Stimulated activated CD4-positive, alpha-beta T cell treated with anti-CD3 and anti-CD28 coated beads, Interleukin-15, amount 100 ng/mL, for 48 hours (primary cell): Measurements from ENCODE around the gene ARHGAP29.

Experiments used
- DNase-seq, 2 donors: peaks; one replicate each; pipeline ENCODE4 v3.0.0-alpha.2; 2020; ENCODE audit warnings: low read depth in 2 of 2

ARHGAP29 gene

DNA sequence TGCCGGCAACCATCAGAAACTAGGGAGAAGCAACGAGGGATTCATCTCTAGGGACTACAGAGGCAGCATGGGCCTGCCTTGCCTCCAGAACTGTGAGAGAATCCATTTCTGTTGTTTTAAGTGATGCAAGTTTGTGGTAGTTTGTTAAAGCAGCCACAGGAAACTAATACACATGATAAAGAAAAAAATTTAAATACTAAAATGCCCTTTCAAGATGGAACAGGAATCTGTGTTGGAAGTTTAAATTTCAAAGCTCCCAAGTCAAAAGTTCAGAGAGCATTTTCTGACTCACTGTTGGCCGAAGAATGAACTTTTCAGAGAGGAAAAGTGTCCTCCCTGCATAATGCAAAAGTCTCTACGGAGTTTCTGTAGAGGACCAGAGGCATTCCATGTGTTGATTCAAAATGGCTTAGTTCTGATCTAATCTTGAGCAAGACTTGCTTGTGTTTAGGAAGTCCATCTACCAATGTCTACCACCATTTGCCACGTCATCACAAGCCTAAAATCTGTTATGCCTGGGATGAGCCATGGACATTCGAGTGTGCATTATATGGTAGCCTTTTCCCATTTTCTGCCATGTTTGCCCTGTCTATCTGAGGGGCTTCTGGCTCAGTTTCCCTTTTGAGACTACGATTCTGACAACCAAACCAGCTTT lies 22.4 kb upstream of the ARHGAP29 start:
- DNase-seq: no peak

DNA sequence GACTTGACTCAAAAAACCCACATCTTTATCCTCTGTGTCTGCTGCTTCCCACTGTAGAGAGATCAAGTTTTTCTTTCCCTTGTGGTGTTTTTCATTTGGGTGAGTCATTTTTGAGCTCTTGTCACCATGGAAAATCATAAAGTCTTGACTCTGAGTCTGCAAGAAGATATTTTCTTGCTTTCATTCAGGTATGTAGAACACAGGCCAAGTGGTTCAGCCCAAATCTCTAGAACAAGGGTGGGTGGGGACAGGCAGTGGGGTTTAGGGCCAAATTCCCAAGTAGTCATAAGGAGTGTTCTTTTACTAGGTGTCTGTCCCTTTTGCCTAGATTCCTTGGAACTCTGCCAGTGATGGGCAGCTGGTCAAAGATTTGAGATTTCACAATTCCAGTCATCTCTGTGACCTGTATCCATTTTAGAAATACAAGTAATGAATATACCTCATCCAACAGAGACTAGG lies 21.5 kb upstream of the ARHGAP29 start:
- DNase-seq: no peak

DNA sequence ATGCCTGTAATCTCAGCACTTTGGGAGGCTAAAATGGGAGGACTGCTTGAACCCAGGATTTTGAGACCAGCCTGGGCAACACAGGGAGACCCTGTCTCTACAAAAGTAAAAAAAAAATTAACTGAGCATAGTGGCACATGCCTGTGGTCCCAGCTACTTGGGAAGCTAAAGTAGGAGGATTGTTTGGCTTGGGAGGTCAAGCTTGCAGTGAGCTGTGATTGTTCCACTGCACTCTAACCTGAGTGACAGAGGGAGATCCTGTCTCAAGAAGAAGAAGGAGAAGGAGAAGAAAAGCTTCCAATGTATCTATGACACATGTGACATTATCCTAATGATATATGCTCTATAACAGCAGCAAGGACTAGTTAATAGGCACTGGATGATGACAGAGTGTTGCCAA lies 20.1 kb upstream of the ARHGAP29 start:
- DNase-seq: no peak

DNA sequence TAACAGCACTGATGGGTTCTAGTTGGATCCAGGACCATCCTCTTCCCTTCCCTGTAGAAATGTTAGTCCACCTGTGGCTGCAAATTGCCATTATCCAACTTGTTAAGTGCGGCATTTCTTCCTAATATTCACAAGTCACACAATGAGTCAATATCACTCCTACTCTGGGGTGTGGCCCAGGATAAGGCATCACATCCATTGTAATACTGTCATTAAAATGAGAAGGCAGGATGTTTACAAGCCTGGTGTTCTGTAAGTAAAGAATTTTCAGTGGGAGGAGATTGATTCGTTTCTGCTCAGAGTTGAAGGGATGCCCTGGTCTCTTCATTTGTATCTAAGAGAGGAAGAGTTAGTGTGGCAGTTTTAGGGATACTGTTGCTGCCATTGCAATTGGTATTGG lies 18.1 kb upstream of the ARHGAP29 start:
- no peak for DNase-seq

DNA sequence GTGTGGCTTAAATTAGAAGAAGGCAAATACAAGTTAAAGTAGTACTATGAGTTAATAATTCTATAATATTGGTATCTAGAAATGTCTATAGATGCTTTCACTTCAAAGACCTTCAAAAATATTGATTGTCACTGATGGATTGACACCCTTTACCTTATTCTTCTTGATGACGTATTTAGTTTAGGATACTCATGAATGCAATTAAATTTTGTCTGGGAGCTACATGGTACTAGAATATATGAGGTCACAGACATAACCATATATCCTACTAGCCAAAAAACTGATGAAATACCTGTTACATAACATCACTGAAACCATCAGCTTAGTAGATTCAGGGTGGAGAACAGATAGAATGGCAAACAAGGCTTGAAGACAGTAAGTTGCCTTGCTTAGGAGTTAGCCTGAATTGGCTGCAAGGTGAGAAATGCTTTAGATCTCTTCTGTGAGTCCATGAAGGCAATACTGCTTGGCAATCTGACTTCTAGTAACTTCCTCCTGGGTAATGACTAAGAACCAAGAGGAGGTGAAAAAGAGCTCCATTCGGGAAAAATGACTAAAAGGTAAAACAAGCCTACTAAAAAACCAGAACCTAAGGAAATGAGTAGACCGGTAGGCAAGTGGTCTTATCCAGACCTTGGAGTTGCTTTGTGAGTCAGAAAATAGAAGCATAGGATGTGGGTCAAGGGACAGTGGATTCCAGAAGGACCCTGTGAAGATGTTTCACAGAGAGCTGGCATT lies 16.9 kb upstream of the ARHGAP29 start:
- no peak for DNase-seq

DNA sequence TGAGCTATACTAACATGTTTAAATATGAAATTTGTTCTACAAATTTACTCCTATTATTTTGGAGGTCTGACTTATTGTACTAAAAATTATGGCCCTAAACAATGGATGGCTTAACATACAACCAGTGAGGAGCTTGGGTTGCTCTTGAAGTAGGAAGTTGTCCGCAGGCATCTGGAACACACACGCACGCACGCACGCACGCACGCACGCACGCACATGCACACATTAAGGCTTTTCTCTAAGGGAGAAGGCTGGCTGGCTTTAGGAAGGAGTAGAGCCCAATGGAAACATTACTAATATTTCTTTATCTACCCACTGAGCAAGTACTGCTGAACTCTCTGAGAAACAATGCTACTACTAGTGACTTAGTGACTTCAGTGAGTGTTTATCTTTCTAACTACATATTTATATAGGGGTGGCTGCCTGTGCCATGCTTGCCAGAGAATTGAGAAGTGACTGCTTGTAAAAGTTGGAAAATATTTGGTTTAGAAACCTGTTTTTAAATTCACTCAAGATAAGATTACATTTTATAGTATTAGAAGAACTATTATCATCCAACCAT lies 16.2 kb upstream of the ARHGAP29 start:
- no peak for DNase-seq

DNA sequence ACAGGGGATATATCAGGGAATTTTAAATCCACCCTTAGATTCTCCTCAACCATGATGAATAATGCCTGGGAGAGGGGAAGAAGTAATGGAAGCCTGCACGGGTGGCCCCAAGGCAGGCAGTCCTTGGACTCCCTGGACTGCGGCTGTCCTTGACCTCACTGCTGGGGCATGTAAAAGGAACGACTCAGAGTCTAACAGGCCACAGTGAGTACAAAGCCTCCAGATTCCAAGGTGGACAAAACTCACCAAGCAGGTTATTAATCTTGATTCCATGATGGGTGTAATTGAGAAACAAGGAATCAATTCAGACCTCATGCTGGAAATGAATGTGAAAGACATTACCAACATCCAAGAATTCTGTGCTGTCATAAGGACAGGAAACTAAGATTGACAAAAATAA lies 13.0 kb upstream of the ARHGAP29 start:
- DNase-seq: no peak

DNA sequence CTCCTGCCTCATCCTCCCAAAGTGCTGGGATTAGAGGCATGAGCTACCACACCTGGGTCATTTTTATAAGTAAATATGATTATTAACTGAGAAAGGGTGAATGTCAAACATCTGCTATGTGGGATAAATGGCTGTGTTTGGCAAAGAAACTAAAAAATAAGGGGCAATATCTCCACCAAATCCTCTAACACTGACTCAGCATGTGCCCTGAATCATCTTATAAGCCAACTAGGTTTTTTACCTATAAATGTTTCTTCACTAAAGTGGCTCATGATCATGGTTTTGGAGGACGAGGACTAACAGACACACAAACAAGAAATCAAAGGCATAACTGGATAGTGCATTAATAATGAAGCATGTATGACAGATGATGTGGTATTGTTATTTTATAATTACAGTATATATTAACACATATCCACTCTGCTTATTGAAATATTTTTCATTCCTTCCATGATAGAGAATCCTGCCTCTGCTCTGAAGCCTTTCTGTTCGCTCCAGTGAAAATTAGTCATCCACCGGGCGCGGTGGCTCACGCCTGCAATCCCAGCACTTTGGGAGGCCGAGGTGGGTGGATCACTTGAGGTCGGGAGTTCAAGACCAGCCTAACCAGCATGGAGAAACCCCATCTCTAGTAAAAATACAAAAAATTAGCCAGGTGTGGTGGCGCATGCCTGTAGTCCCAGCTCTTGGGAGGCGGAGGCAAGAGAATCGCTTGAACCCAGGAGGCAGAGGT lies 11.7 kb upstream of the ARHGAP29 start:
- no peak for DNase-seq

DNA sequence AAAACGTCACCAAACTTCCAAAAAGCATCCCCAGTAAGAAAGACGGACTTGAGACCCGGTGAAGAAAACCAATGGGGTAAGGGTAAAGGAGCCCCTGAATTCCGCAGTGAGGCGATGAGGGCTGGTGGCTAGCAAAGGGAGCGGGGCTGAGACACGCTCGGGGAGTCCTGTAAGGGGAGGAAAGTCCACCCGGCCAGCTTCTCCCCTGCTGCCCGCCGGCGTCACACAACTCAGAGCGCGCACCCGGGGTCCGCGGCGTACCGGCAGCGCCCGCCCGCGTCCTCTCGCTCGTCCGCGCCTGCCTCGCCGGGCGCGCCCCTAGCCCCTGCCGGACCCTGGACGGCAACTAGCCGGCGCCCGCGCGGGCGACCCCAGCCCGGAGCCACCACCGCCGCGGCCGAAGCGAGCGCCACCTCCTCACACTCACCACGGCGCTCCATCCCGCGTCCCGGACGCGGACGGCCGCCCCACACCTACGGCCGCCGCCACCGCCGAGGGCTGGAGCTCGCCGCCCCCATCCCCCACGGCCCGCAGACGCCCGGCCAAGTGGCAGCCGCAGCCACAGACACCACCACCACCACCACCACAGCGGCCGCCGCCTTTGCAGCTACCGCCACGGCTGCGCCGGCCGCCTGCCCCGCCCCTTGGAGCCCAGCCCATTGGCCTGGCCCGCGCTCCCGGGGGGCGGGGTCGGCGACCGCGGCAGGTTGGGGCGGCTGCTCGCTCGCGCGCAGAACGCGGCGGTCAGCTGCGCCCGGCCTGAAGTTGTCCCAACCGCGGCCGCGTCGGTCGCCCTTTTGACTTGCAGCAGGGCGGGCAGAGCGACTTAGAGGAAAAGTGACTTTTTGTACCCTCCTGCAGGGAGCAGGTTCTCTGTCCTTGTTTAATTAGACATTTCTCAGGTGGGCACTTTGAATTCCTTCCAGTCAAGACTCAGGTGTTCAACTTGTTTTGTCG lies 10.0 kb upstream of the ARHGAP29 start:
- DNase-seq: no peak

DNA sequence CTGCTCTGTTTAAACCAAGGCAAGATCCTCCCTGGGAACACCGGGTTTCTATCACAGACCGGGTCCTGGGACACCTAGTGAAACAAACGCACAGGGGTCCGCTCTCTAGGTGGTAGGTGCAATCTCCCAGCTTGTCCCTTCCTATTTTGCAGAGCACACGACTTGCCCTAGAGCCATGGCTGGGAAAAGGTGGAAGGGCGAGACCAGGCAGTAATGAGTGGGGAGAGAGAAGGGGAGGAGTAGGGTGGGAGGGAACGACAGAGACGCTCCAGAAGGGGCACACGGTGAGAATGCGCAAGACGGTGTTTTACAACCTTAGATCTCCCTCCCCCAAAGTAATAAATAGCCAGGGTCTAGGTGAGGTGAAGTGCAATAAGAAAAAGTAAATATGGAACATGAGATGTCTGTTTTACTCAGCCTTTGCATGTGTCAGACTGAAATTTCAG lies 9.3 kb upstream of the ARHGAP29 start:
- DNase-seq: no peak

DNA sequence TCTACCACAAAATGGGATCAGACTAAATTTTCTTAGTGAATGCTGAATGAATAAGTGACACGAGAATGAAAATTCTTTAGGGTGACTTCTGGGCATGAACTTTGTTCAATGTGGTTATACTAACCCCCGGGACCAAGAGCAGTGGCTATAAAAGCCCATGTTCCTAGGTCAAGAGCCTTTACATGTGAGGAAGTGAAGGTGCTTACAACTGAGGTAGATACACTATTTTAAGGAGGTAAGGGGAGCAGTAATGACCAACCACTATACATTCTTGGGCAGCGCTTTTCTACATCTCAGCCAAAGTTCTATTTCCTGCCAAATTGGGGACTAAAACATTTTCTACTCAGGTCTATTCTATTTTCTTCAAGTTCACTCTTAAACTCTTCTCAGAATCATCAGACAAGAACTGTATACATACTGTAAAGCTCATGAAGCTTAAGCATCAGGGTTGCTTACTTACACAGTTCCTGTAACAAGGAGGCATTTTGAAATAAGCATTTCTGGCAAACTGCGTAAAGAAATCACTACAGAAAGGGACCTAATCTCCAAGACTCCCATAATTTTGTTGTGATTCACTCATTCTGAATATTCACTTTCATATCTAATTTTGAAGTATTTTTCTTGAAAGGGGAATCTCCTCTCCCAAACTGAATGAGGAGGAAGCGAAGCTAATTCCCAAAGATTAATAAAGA lies 8.5 kb upstream of the ARHGAP29 start:
- no peak for DNase-seq

DNA sequence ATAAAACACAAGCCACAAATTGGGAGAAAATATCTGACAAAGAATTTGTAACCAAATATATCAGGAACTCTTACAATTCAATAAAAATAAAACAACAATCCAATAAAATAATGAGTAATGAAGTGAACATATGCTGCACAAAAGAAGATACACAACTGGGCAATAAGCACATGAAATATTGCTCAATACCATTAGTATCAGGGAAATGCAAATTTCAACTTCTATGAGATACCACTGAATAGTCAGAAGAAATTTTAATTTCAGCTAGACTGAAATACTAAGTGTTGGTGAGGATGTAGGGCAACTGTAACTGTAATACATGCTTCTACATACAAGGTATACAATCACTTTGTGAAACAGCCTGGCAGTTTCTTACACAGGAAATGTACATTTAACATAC lies 7.4 kb upstream of the ARHGAP29 start:
- no peak for DNase-seq

DNA sequence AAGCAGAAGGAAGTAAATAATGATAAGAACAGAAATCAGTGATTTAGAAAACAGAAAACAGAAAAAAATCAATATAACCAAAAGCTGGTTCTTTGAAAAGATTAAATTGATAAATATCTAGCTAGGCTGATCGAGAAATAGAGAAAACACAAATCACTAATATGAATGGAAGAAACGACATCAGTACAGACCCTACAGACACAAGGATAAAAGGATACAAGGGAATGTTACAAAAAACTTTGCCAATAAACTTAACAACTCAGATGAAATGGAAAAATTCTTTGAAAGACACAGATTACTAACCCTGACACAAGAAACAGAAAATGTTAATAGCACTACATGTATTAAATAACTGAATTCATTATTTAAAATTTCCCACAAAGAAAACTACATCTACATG lies 6.3 kb upstream of the ARHGAP29 start:
- no peak for DNase-seq

DNA sequence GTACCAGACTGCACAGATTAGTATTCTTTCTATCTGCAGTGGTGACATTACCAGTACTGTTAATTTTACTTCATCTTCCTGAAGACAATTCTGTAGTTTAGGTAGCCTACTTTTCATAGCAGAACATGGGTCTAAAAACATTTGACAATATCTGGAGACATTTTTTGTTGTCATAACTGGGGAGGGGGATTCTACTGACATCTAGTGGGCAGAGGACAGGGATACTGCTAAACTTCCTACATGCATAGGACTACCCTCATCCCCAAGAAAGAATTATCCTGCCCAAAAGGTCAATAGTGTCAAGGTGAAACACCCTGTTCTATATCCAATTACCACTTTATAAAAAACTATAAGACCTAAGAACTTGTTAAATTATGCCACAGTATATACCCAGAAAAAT lies 3.4 kb upstream of the ARHGAP29 start:
- DNase-seq: no peak

DNA sequence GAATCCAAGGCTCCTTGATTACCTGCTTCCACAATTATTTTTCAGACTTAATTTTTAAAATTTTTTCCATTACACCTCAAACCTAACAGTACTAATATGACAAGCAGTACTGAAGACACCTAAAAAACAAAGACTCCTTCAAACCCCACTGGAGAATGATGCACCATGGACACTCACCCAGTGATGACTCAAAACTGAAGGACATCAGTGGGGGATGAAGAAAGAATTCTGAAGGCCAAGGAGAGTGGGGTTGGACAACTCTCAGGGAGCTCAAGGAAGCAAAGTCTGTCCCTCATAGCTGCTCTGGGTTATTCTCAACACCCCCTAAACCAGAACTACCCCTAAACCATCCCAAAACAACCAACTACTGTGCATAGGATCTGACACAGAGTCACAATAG lies 2.4 kb upstream of the ARHGAP29 start:
- DNase-seq: no peak

DNA sequence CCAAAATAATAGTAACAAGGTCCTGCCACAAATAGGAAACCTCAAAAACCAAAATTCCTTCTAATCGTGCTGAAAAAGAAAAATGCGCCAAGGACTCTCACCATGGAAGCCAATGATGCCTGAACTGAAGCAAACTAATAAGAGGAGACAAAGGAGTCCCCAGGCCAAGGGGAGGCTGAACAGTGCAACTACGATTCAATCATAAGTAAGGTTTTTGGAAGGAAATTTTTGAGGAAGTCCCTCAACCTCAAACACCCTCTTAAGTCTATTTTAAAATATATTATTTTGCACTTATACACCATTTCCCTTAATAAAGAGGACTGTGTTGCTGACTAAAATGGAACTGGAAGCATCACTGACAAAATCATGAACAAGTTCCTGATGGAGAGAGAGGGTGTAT lies 1.7 kb upstream of the ARHGAP29 start:
- DNase-seq: no peak

DNA sequence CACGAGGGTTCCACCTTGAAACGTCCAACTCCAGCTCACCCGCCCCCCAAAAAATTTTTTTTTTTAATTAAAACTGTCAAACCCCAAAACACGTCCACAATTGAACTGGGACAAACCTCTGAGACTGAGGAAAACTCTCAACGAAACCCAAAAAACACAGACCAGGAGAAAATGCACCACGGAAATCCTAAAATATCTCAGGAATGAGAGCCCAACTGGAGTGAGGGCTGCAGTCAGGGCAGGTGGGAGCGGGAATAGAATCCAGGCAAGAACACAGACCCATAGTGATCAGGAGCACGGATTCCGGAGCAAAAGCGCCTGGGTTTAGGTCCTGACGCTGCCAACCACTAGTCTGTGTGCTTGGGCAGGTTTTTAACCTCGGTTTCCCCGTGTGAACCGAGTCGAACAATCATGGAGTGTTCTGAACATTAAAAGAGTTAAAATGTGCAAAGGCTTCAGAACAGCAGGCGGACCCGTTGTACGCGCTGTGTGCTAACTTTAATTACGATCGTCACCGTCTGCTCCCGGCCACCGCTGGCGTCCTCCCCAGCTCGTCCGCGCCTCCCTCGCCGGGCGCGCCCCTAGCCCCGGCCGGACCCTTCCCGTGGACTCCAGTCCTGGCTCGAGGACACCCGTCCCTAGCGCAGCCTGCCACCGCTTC lies 624 bp downstream of the ARHGAP29 start:
- no peak for DNase-seq

DNA sequence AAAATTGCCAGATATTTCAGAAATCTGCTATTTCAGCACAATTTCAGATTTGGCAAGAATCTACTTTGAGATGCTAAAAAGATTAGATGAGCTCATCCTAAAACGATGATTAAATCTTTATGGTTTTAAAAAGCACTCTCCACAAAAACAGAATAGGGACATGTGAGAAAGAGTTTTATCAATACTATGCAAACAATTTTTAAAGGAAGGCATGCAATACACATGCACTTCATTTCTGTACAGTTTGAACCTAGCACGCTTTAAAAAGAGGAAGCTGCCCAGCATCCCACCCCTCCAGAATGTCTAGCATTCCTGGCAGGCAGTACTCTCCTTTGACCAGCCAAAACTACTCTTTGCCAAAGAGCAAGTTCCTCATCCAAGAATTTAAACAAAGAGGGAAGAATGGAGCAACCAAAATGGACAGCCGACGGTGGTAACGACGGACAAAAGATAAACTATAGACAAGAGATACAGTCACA lies 1.3 kb downstream of the ARHGAP29 start:
- DNase-seq: no peak

DNA sequence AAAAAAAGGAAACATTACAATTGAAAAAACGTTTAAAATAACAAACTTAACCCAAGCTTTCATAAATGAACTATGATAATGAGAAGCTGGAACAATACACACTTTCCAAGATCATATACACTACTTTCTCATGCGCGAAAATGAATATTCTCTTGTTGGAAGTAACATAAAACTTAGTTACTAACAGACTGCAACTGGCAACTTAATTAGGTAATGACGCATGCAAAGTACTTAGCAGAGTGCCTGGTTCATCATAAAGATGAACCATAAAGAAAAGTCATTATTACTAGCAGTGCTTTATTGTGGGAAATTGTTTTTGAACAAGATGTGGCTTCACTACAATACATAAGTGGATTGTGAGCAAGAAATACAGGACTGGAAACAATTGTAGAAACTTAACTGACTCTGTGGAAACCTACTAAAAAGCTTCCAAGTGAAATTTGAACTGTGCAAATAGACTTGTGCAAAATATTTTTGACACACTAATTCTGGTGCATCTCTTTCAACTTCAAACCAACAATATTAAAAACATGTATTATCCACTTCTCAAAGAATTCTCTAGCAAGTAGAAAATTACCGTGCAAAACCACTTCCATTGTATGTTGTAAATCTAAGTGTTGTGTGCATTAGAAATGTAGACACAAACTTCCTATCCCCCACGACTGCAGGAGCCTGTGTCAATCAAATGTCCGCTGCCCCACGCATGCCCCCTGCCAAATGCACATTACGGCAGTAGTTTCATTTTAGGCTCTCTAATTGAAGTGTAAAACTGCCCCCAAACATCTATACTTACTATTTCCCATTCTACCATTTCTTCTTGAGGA lies 2.0 kb downstream of the ARHGAP29 start:
- no peak for DNase-seq
